Raji (cell line): ENCODE measurements around the gene RSPH6A.
A peak's percentile ranks its signal among the peaks of the same experiment; 100 is the strongest.

Experiments
- POLR2A ChIP-seq: IDR thresholded peaks from 2 replicates; pipeline ENCODE4 v1.6.1; 2011; ENCODE audit warnings: low read depth, low read length, control low read depth; ENCODE audit not compliant: insufficient read depth

Gene RSPH6A

DNA sequence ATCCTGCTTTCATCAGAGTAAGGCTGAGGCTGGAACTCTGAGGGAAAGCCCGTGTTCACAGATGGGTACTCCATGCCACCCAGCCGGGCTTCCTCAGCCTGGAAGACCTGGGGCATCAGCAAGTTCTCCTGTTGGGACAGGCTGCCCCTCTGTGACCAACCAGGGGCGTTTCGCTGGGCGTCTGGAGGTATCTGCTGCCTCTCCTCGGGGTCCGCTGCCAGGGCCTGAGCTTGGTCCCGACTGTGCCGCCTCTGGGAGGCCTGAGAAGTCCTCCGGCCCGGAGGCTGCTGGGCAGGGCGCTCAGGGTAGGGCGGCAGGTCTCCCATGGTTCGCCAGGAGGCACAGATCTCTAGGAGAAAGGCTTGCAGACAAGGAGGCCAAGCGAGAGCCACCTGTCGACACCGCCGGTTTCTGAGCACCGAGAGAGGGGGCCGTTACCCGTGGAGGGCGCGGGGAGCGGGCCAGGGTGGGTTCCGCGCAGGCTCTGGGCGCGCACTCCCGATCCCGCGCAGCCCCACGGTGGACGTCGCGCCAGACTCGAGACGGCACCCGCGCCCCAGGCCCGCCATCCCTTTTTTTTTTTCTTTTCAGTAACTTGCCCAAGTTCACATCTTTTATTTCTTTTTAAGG, at the start of gene RSPH6A:
RSPH6A (minus strand) TSS at position 458 of the 630 bp plus-strand sequence; CDS start at position 326, 132 bp downstream.
- no peak for TF ChIP-seq POLR2A

- TF ChIP-seq POLR2A, result no peak
Observed at GRCh38 chr19:45864629-45865082, 49.5 kb upstream of the RSPH6A start.

- no peak for TF ChIP-seq POLR2A
Observed at GRCh38 chr19:45863840-45864628, 48.9 kb upstream of the RSPH6A start, which contains the start of gene FOXA3. TSS of gene FOXA3 (plus strand) at chr19:45864326. CDS start at chr19:45864457, 131 bp downstream.

DNA sequence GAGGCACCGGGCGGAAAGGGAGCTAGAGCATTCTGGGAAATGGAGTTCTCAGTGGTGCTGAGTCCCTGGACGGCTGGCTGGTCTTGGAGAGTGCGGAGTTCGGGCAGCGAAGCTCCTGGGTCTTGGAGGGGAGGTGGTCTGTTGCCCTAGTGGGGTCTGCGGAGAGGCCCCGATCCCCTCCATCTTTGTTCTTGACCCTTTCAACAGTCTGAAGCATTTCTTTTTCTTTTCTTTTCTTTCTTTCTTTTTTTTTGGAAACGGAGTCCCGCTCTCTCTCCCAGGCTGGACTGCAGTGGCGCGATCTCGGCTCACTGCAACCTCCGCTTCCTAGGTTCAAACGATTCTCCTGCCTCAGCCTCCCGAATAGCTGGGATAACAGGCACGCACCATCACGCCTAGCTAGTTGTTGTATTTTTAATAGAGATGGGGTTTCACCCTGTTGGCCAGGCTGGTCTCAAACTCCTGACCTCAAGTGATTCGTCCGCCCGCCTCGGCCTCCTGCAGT, 48.3 kb upstream of the RSPH6A start:
- TF ChIP-seq POLR2A, result 0 out of 2 replicates have a peak, but pooled peaks have one; percentile 6

DNA sequence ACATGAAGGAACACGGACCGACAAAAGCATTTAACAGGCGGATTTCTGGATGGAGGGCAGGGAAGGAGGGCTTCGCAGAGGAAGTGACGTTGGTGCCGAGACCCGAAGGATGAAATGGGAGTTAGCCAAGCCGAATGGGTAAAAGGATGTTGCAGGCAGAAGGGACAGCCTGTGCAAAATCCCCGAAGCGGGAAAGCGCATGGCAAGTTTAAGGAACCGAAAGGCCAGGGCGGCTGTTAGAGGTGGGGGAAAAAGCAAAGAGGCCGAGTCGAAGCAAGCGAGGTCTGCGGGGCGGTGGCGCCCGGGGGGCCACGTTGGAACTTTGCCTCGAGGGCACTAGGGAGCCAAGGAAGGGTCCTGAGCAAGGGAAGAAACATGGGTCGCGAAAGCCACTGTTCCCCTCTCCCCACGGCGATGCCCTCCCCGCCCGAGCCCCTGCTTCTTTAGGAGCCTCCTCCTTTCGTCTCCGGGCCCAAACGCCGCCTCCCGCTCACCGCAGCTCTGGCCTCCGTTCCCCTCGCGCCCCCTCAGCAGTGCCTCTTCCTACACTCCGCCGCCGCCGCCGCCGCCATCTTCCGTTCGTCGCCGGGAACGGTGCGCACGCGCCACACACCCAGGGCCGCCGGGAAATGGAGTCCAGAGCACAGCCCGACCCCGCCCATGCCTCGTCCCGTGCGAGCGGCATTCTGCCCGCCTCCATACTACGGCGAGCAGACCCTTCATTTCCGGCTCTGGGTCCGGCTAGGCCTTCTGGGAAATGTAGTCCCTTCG, 47.6 kb upstream of the RSPH6A start, which contains the start of gene SYMPK:
SYMPK (minus strand) TSS at position 584 of the 771 bp plus-strand sequence. CDS start 8,652 bp downstream, outside the sequence.
- TF ChIP-seq POLR2A, result peak; percentile 79

DNA sequence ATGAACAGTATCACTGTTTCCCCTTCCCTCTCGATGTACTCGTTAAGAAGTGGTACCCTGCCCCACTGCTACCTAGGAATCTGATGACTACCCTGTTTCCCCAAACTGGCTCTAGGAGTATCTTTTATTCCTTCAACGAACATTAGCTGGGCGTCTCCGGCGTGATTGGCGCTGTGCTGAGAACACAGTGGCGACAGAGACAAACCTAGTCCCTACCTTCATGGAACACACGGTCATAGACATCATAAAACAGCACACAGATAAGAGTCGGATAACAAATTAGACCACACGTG, 47.1 kb upstream of the RSPH6A start:
- no peak for TF ChIP-seq POLR2A

DNA sequence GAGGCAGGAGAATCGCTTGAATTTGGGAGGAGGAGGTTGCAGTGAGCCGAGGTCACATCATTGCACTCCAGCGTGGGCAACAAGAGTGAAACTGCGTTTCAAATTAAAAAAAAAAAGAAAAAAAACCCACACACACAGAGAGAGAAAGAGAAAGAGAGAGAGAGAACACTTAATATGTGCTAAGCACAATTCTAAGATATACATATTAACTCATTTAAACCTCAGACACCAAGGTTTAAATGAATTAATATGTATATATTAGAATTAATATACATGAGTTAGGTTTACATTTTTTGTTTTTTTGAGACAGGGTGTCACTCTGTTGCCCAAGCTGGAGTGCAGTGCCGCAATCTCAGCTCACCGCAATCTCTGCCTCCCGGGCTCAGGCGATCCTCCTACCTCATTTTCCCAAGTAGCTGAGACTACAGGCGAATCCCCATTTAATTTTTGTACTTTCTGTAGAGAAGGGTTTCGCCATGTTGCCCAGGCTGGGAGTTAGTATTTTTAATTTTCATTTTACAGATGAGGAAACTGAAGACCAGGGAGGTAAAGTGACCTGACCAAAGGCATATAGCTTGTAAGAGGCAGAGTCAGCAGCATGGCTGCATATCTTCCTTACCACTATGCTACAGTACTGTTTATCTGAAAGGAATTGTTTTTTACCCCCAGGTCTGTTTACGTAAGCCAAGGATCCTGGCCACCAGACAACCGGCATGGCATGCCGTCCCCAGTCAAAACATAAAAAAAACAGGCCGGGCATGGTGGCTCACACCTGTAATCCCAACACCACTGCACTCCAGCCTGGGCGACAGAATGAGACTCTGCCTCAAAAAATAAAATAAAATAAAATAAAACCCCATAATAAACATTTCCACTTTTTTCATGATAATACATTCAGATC, 45.5 kb upstream of the RSPH6A start:
- TF ChIP-seq POLR2A, result no peak

- TF ChIP-seq POLR2A, result no peak
Observed at GRCh38 chr19:45854167-45854778, 39.2 kb upstream of the RSPH6A start.

DNA sequence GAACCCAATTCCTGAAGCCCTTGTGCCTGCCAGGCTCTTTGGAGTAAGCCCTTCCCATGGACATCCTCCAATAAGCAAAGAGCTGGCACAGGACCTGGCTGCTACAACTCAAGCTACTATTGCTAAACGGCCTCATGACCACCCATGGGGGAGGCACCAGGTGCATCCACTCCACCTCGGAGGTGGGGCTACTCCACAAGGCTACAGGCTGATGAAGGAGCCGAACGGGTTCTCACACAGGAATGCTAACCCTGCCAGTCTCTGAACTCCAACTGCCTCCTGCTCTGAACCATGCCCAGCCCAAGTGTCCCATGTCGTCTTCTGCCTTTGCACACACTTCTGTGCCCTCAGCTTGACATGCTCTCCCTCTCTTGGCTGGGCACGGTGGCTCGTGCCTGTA, 37.9 kb upstream of the RSPH6A start:
- no peak for TF ChIP-seq POLR2A

GRCh38 chr19:45852145-45852750, 37.1 kb upstream of the RSPH6A start:
- TF ChIP-seq POLR2A, result no peak

DNA sequence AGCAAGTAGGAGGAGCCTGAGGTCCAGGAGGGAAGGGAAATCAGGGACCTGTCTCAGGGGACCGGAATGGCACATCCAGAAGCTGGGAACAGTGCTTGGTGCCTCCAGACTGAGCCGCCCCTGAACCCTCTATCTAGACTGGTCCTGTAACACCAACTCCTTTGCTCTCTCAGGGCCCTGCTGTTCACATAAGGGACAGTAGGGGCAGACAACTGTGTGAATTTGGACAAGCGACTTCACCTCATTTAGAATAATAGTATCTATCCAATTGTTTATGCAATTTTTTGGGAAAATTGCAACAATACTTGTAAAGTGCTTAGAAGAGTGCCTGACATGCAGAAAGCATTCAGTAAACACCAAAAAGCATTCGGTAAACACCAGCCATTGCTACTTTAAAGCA, 33.8 kb upstream of the RSPH6A start:
- no peak for TF ChIP-seq POLR2A

DNA sequence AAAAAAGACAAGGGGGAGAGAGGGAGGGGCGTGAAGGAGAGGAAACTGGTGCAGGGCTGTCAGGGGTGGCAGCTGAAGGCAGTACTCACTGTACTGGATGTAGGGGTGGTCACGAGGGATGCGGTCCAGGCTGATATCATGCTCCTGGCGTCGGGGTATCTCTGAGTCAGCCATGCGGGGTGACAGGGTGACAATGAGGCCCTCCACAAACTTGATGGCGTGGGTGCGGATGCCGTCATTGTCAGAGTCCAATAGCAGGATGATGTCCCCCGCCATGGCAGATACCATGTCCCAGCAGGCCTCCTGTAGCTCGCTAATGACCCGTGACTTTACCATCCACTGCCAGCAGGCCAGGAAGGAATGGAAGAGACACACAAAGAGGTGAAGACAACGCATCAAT, 32.6 kb upstream of the RSPH6A start:
- no peak for TF ChIP-seq POLR2A

DNA sequence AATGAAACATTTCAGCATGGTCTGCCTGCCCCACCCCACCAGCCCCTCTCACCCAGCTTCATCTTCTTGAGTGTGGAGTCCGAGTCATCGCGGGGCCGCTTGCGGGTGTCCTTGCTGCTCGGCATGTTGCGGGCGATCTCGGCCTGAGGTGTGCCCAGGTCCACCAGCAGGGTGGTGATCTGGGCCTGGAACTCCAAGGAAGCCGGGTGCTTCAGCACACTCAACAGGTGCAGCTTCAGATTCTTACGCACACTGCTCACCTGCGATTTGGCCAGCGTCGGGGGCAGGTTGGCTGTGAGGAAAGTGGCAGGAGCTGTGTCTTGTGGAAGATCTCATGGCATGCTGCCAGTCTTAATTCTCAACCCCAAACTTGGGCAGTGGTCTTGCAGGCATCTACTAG, 27.1 kb upstream of the RSPH6A start:
- no peak for TF ChIP-seq POLR2A
